Uterus (tissue), 4 donors: Measurements from ENCODE around the gene PPP2R5B. TPM values are rescaled to one million over a fixed set of nuclear protein-coding genes. Genes with fewer than 3 reads are reported as not detected.

Experiments
- microRNA counts, 2 donors: library from miRNA; unstranded; fragments of <30 nt; microRNA quantifications; one replicate each; lab custom pipeline; 2016 to 2017
- microRNA-seq: library from miRNA; unstranded; fragments of <30 nt; microRNA quantifications from one replicate; pipeline ENCODE4, GENCODE V29; 2016; ENCODE audit warnings: borderline microRNAs expressed, borderline replicate concordance
- small RNA-seq: library from RNA; depleted of rRNA; stranded (forward); fragments of <200 nt; gene quantifications from one replicate; pipeline ENCODE3, GENCODE V24; 2016
- total RNA-seq, 4 donors: library from RNA; depleted of rRNA in 3 of 4; stranded (reverse); fragments of >200 nt in 3 of 4; gene quantifications; one replicate each; pipeline versions ENCODE4 v1.1.0 to v1.2.4, GENCODE V29; 2014 to 2023
- donor health status: DM: yes; HTN: yes; CAD: no.

PPP2R5B gene
- total RNA-seq, 4 donors from 2014 or later = 6.7 to 23.4 (median 13.0) TPM

MicroRNAs encoded within 50 kb of the gene (microRNA counts, 767-probe panel; counts per million panel counts)
- microRNA hsa-miR-192-5p (lab: Ali Mortazavi, UCI) = 2,794 to 3,732 counts per million in 2 donors

Small RNA genes within 50 kb of the gene (microRNA-seq; reads per million reads assigned to microRNA genes)
- gene MIR6749 (not detected), gene MIR6750 (not detected)

Small RNA genes within 50 kb of the gene (small RNA-seq; reads per million reads assigned to genes)
- gene MIR6749 (not detected), gene MIR6750 (not detected)

Other genes starting within 250 kb of the PPP2R5B start
- gene NRXN2, start 201.5 kb upstream of the PPP2R5B start, total RNA-seq = 10 to 100 TPM in 2 of 4 donors, 1 to 10 TPM in 1, under 1 TPM in 1; 0.88 to 48.4 (median 12.6) TPM
- gene RASGRP2, start 180.5 kb upstream of the PPP2R5B start, total RNA-seq = 10 to 100 TPM in 3 of 4 donors, 1 to 10 TPM in 1; 3.2 to 72.8 (median 23.3) TPM
- gene PYGM, start 164.7 kb upstream of the PPP2R5B start, total RNA-seq = 10 to 100 TPM in 2 of 4 donors, 1 to 10 TPM in 2; 2.9 to 42.8 (median 11.4) TPM
- gene SF1, start 146.1 kb upstream of the PPP2R5B start, total RNA-seq = 100 to 1,000 TPM in 3 of 4 donors, 10 to 100 TPM in 1; 62.0 to 374 (median 219) TPM
- gene MAP4K2, start 121.5 kb upstream of the PPP2R5B start, total RNA-seq = 10 to 100 TPM; 10.2 to 49.1 (median 24.4) TPM
- gene MEN1, start 114.1 kb upstream of the PPP2R5B start, total RNA-seq = 10 to 100 TPM in 2 of 4 donors, 1 to 10 TPM in 2; 3.8 to 26.2 (median 14.9) TPM
- 1 to 10 TPM in 1 of 4 donors, under 1 TPM in 3; under 0.01 to 2.7 (median 0.30) TPM for gene CDC42BPG, start 80.0 kb upstream of the PPP2R5B start, total RNA-seq
- 10 to 100 TPM in 3 of 4 donors, 1 to 10 TPM in 1; 3.5 to 78.7 (median 36.9) TPM for gene EHD1, start 46.1 kb upstream of the PPP2R5B start, total RNA-seq
- 10 to 100 TPM in 3 of 4 donors, 1 to 10 TPM in 1; 6.8 to 39.6 (median 18.4) TPM for gene ATG2A, start 7.5 kb upstream of the PPP2R5B start, total RNA-seq
- gene GPHA2, start 11.2 kb downstream of the PPP2R5B start, total RNA-seq = not detected
- under 1 TPM in 1 of 4 donors, not detected in 3; under 0.01 TPM for gene MAJIN, start 47.4 kb downstream of the PPP2R5B start, total RNA-seq
- 1 to 10 TPM in 1 of 4 donors, under 1 TPM in 1, not detected in 2; 0.90 to 3.7 TPM for gene BATF2, start 72.3 kb downstream of the PPP2R5B start, total RNA-seq
- gene ARL2, start 89.5 kb downstream of the PPP2R5B start, total RNA-seq = 100 to 1,000 TPM in 2 of 4 donors, 10 to 100 TPM in 2; 63.5 to 120 (median 93.8) TPM
- gene SNX15, start 102.8 kb downstream of the PPP2R5B start, total RNA-seq = 10 to 100 TPM; 13.1 to 27.6 (median 20.6) TPM
- gene SAC3D1, start 116.5 kb downstream of the PPP2R5B start, total RNA-seq = 10 to 100 TPM in 1 of 4 donors, 1 to 10 TPM in 3; 1.5 to 22.3 (median 7.9) TPM
- 10 to 100 TPM in 2 of 4 donors, under 1 TPM in 2; 0.59 to 37.1 (median 17.6) TPM for gene NAALADL1, start 133.9 kb downstream of the PPP2R5B start, total RNA-seq
- gene CDCA5, start 159.4 kb downstream of the PPP2R5B start, total RNA-seq = 1 to 10 TPM in 1 of 4 donors, under 1 TPM in 2, not detected in 1; 0.30 to 7.1 (median 0.77) TPM
- gene ZFPL1, start 159.5 kb downstream of the PPP2R5B start, total RNA-seq = 10 to 100 TPM in 3 of 4 donors, 1 to 10 TPM in 1; 9.0 to 37.5 (median 24.5) TPM
- gene VPS51, start 171.5 kb downstream of the PPP2R5B start, total RNA-seq = 100 to 1,000 TPM in 3 of 4 donors, 10 to 100 TPM in 1; 96.1 to 447 (median 140) TPM
- 10 to 100 TPM in 1 of 4 donors, 1 to 10 TPM in 2, under 1 TPM in 1; 0.77 to 16.7 (median 5.5) TPM for gene TM7SF2, start 187.2 kb downstream of the PPP2R5B start, total RNA-seq
- 1 to 10 TPM in 3 of 4 donors, not detected in 1; 4.6 to 9.6 (median 5.7) TPM for gene ZNHIT2, start 193.0 kb downstream of the PPP2R5B start, total RNA-seq
- gene FAU, start 197.4 kb downstream of the PPP2R5B start, total RNA-seq = 1,000 to 10,000 TPM in 3 of 4 donors, 100 to 1,000 TPM in 1; 161 to 5,220 (median 1,903) TPM
- gene MRPL49, start 197.6 kb downstream of the PPP2R5B start, total RNA-seq = 10 to 100 TPM; 27.6 to 69.2 (median 57.8) TPM
- gene SYVN1, start 209.8 kb downstream of the PPP2R5B start, total RNA-seq = 10 to 100 TPM; 34.7 to 88.8 (median 60.5) TPM
- gene SPDYC, start 245.5 kb downstream of the PPP2R5B start, total RNA-seq = not detected